Naive B cell (primary cell): ENCODE data around the gene PHACTR1. TPM values are rescaled to one million over a fixed set of nuclear protein-coding genes. Genes with fewer than 3 reads are reported as not detected.

Experiments
- ATAC-seq, 2 donors: fragments of 150-1000 bp; cut with Tn5 transposase; 2 replicates each; pipeline ENCODE4 v1.10.0; 2021; ENCODE audit warnings: low read depth in 2 of 2, mild to moderate bottlenecking in 2 of 2, moderate library complexity in 2 of 2
- DNase-seq: peaks from one replicate; pipeline ENCODE4 v3.0.0; 2022
- H3K27ac Mint-ChIP-seq, 6 donors: one replicate each; pipeline ENCODE4 v1.8.0; 2020 to 2022; ENCODE audit warnings: mild to moderate bottlenecking in 6 of 6, mixed read lengths in 6 of 6, moderate library complexity in 5 of 6, inconsistent platforms in 2 of 6
- H3K27me3 Mint-ChIP-seq, 3 donors: one replicate each; pipeline ENCODE4 v1.8.0; 2021 to 2022; ENCODE audit warnings: mixed read lengths in 3 of 3, mild to moderate bottlenecking in 1 of 3
- H3K36me3 Mint-ChIP-seq, 2 donors: one replicate each; pipeline ENCODE4 v1.8.0; 2020 to 2022; ENCODE audit warnings: mixed read lengths in 2 of 2, inconsistent platforms in 1 of 2, mild to moderate bottlenecking in 1 of 2
- H3K4me1 Mint-ChIP-seq, 3 donors: one replicate each; pipeline ENCODE4 v1.8.0; 2020 to 2022; ENCODE audit warnings: mixed read lengths in 3 of 3, inconsistent platforms in 1 of 3, mild to moderate bottlenecking in 1 of 3, moderate library complexity in 1 of 3
- H3K4me3 Mint-ChIP-seq, 8 donors: one replicate each; pipeline ENCODE4 v1.8.0; 2020 to 2022; ENCODE audit warnings: mild to moderate bottlenecking in 8 of 8, mixed read lengths in 8 of 8, moderate library complexity in 8 of 8, inconsistent platforms in 2 of 8
- H3K9me3 Mint-ChIP-seq, 7 donors: one replicate each; pipeline ENCODE4 v1.8.0; 2020 to 2022; ENCODE audit warnings: mixed read lengths in 7 of 7, mild to moderate bottlenecking in 5 of 7, inconsistent platforms in 2 of 7, moderate library complexity in 1 of 7
- polyA plus RNA-seq, 6 donors: library from polyadenylated mRNA; unstranded; fragments of 300-500 nt; fragmentation: Illumina TruSeq; gene quantifications; one replicate each; pipeline ENCODE4 v1.2.3, GENCODE V29; 2021; ENCODE audit warnings: low read depth in 6 of 6

PHACTR1 gene
- polyA plus RNA-seq = 100 to 1,000 TPM in 2 of 6 donors, 10 to 100 TPM in 4; 61.4 to 110 (median 75.1) TPM

DNA sequence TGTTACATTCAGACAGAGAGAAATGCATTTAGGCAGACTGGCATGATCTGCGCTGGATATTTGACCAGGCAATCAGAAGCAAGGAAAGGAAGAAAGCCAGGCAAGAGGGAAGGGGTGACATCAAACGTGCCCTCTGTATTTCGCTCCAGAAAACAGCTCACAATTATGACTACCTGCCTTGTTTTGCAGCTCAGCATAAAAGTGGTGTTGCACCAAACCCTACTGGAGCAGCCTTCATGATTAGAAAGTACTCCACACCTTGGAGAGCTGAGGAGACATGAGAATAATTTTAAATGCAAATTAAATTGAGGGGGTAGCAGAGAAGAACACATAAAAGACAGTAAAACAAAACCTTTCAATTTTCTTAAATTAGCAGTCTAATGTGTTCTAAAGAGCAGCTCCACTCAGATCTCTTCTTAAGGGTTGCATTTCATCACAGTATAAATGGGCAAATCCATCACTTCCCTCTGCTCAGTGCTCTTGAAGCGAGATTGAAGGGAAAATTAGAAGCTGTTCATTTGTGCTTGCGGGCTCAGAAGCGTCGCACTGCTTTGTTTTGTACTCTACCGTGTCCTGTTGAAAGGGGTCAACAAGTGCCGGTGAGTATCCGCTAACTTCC lies at the start of gene PHACTR1:
Gene PHACTR1, plus strand, starts transcription at position 470 of the 619 bp plus-strand sequence.
- H3K9me3 Mint-ChIP-seq = peaks cover 0 to 2% (median 0%) of the 10 kb centered on the region in 7 donors
- DNase-seq (no peak), ATAC-seq (no peak)
- no peaks in the 10 kb centered on the region for H3K4me1 Mint-ChIP-seq
- peak within 1 kb of the TSS in 1 of 6 donors; percentile 16 for H3K27ac Mint-ChIP-seq
- peaks cover 16 to 34% (median 33%) of the 10 kb centered on the region in 3 donors for H3K27me3 Mint-ChIP-seq
- H3K36me3 Mint-ChIP-seq = no peaks in the 10 kb centered on the region
- H3K4me3 Mint-ChIP-seq = no peak within 1 kb of the TSS

DNA sequence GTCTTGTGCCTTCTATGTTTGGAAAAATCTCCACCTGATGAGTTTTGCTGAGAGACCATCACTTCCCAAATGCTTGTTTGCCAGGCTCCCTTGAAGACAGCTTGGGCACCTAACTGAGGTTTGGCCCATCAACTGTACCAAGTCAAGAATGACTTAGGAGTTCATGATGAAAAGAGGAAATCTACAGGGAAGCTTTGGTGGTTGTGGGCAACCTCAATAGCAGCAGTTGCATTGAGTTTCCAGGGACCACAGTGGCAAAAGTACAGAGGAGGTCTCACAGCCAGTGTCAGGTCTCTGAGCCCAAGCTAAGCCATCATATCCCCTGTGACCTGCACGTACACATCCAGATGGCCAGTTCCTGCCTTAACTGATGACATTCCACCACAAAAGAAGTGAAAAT lies 49.7 kb upstream of the PHACTR1 start:
- Mint-ChIP-seq H3K4me1 (no peaks in the 10 kb centered on the region), H3K9me3 (no peaks in the 10 kb centered on the region), H3K4me3 (no peak overlapping the region), H3K36me3 (no peaks in the 10 kb centered on the region), H3K27me3 (peaks cover 0 to 4% (median 0%) of the 10 kb centered on the region in 3 donors), H3K27ac (no peak overlapping the region)
- DNase-seq = no peak
- ATAC-seq = no peak

DNA sequence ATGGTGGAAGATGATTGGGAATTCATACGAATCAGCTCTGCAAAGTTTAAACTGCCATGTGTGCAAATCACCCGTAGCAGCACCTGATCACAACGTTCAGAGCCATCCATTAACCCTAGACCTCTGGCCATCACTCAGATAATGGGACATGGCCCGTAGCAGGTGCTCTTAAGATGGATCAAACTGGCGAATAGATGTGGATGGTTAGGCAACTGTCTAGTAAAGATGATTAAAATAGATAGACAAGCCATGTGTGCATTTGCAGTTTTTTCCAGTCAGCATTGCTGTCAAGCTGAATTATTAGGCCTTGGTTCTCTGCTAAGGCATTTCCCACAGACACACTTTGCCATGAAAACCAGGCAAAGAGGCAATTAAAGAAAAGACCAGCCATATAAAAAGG lies 40.6 kb upstream of the PHACTR1 start:
- DNase-seq (no peak), ATAC-seq (no peak)
- H3K4me3 Mint-ChIP-seq = no peak overlapping the region
- H3K27me3 Mint-ChIP-seq = peaks cover 20 to 45% (median 21%) of the 10 kb centered on the region in 3 donors
- peaks cover 0 to 2% (median 0%) of the 10 kb centered on the region in 7 donors for H3K9me3 Mint-ChIP-seq
- no peaks in the 10 kb centered on the region for H3K36me3 Mint-ChIP-seq
- H3K27ac Mint-ChIP-seq = no peak overlapping the region
- no peaks in the 10 kb centered on the region for H3K4me1 Mint-ChIP-seq

DNA sequence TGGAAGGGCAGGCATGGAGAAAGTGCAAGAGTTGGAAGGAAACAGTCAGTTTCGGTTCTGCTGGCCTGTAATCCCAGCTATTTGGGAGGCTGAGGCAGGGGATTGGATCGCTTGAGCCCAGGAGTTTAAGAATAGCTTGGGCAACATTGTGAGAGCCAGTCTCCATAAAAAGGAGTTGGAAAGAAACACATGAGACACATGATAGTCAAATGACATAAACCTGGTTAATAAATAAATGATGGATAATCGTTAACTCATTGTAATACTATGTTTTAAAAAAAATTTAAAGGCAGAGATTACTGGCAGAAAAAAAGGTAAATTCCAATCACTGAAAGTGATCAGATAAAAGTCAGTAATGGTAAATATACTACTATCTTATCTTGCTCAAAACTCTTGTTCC lies 37.2 kb upstream of the PHACTR1 start:
- Mint-ChIP-seq H3K4me1 (no peaks in the 10 kb centered on the region), H3K27ac (no peak overlapping the region), H3K9me3 (no peaks in the 10 kb centered on the region), H3K36me3 (no peaks in the 10 kb centered on the region), H3K4me3 (no peak overlapping the region), H3K27me3 (peaks cover 16 to 36% (median 26%) of the 10 kb centered on the region in 3 donors)
- no peak for DNase-seq
- ATAC-seq = no peak

DNA sequence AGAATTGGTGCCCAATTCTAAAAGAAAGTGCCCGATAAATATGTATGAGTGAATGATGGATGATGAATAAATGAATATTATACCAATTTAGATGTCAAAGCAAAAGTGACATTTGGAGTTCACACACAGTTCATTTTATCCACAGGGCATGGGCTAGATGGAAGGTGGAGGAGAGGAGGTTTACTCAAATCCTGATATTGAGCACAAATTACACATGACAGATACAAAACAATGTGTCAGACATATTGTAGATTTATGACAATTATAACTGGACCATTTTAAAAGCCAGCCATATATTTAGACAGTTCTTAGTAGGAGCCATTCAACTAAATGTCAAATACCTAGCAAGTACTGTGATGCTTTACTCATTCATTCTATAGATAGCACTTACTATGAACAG lies 23.4 kb upstream of the PHACTR1 start:
- H3K4me1 Mint-ChIP-seq = no peaks in the 10 kb centered on the region
- DNase-seq (no peak), ATAC-seq (no peak)
- H3K4me3 Mint-ChIP-seq = no peak overlapping the region
- H3K9me3 Mint-ChIP-seq = peaks cover 0 to 6% (median 0%) of the 10 kb centered on the region in 7 donors
- H3K27me3 Mint-ChIP-seq = peaks cover 7 to 13% (median 12%) of the 10 kb centered on the region in 3 donors
- no peaks in the 10 kb centered on the region for H3K36me3 Mint-ChIP-seq
- no peak overlapping the region for H3K27ac Mint-ChIP-seq

DNA sequence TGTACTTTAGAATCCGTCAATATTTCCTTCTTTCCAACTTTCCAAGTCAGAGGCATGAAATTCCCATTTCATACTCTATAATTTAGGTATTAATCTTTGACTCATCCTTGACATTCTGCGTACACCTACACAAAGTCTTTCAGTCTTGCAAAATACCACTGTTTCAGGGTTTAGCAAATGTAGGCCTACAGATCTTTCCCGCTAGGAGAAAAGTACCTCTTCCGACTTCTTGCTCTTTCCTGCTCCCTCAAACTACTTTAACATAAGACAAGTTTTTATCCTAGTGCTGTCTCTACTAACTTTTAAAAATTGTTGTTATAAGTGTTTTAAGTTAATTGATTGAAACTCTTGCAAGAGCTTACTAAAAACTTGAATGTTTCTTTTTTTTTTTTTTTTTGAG lies 18.3 kb upstream of the PHACTR1 start:
- DNase-seq = no peak
- Mint-ChIP-seq H3K36me3 (no peaks in the 10 kb centered on the region), H3K4me3 (no peak overlapping the region), H3K4me1 (no peaks in the 10 kb centered on the region), H3K27me3 (peaks cover 6 to 30% (median 29%) of the 10 kb centered on the region in 3 donors), H3K9me3 (peaks cover 0 to 6% (median 0%) of the 10 kb centered on the region in 7 donors), H3K27ac (no peak overlapping the region)
- no peak for ATAC-seq

DNA sequence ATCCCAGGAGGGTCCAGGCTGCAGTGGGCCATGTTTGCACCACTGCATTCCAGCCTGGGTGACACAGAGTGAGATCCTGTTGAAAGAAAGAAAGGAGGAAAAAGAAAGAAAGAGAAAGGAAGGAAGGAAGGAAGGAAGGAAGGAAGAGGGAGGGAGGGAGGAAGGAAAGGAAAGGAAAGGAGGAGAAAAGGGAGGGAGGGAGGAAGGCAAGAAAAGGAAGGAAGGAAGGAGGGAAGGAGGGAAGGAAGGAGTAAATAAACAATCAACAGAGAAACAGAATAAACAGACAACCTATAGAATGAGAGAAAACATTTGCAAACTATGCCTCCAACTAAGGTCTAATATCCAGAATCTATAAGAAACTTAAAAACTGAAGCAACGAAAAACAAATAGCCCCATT lies 11.6 kb upstream of the PHACTR1 start:
- no peak for DNase-seq
- Mint-ChIP-seq H3K27ac (no peak overlapping the region), H3K27me3 (peaks cover 14 to 21% (median 15%) of the 10 kb centered on the region in 3 donors), H3K4me1 (no peaks in the 10 kb centered on the region), H3K36me3 (no peaks in the 10 kb centered on the region), H3K4me3 (no peak overlapping the region), H3K9me3 (peaks cover 0 to 5% (median 0%) of the 10 kb centered on the region in 7 donors)
- no peak for ATAC-seq

DNA sequence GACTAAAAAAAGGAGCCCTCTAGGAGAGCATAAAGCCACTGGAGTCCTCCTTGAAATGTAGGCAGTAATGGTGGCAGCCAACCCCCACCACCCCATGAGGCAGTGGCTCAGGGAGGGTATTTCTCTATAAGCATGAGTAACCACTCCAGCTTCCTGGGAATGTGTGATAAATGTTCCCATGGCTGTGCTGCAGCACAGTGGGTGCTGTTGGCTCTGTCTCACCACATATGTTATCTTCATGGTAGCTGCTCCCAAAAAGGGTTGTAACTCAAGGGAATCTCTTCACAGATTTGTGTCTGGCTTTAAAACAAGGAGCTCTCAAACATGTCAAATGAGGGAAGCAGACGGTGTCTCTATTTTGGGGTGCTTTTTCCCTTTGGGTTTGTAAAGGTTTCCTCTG lies 7.5 kb upstream of the PHACTR1 start:
- no peaks in the 10 kb centered on the region for H3K36me3 Mint-ChIP-seq
- DNase-seq (no peak), ATAC-seq (no peak)
- no peaks in the 10 kb centered on the region for H3K4me1 Mint-ChIP-seq
- peaks cover 0 to 5% (median 0%) of the 10 kb centered on the region in 7 donors for H3K9me3 Mint-ChIP-seq
- peaks cover 8 to 21% (median 19%) of the 10 kb centered on the region in 3 donors for H3K27me3 Mint-ChIP-seq
- H3K4me3 Mint-ChIP-seq = no peak overlapping the region
- no peak overlapping the region for H3K27ac Mint-ChIP-seq

DNA sequence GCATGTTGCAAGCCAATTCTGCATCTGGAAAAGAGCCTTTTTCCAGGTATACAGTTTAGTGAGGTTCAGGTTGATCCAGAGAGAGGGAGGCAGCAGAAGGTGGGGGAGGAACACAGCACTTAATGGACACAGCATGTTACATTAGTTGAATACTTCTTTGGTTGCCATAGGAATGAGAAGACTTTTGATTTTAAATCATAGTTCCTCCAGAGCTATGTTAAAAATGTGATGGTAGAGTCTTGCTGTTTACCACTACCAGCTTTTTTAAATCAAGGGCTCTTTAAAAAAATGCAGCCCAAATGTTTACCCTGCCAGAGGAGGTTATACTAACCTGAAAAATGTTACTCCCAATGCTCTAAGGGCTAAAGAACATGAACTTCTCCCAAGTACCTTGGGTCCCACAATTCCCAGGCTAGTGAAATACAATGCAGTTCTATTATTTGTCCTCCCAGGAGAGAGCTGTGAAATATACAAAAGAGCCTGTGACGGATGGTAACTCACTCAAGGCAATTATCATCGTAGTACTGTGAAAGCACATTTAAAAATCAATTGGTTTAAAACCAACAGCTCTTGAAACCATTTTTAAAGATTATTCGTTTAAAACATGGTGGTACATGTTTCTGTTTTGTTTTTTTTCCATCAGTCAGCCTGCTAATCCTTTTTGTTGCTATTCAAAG lies 6.9 kb upstream of the PHACTR1 start:
- no peak overlapping the region for H3K27ac Mint-ChIP-seq
- H3K9me3 Mint-ChIP-seq = peaks cover 0 to 4% (median 0%) of the 10 kb centered on the region in 7 donors
- no peak for DNase-seq
- no peak overlapping the region for H3K4me3 Mint-ChIP-seq
- no peaks in the 10 kb centered on the region for H3K4me1 Mint-ChIP-seq
- no peaks in the 10 kb centered on the region for H3K36me3 Mint-ChIP-seq
- no peak for ATAC-seq
- peaks cover 8 to 19% (median 15%) of the 10 kb centered on the region in 3 donors for H3K27me3 Mint-ChIP-seq

DNA sequence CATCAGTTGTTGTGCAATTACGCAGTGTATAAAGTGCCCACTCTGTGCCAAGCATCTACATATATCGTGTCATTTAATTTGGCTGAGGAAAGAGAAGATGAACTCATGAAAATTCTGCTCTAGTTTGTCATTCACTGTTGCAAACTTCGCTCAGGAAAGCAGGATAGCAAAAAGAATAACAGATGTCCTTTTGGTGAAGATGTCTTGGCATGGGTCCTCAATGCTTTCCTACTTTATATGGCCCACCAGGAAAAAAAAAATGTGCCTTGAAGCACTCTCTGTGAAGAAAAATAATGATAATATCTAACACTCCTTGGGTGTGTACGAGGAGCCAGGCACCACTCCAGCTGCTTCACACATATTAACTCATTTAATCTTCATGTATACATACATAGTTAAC lies 5.6 kb upstream of the PHACTR1 start:
- Mint-ChIP-seq H3K27ac (no peak overlapping the region), H3K4me1 (no peaks in the 10 kb centered on the region), H3K36me3 (no peaks in the 10 kb centered on the region), H3K9me3 (peaks cover 0 to 2% (median 0%) of the 10 kb centered on the region in 7 donors), H3K4me3 (peak overlapping the region in 1 of 8 donors; percentile 56), H3K27me3 (peaks cover 16 to 21% (median 20%) of the 10 kb centered on the region in 3 donors)
- DNase-seq (no peak), ATAC-seq (no peak)

DNA sequence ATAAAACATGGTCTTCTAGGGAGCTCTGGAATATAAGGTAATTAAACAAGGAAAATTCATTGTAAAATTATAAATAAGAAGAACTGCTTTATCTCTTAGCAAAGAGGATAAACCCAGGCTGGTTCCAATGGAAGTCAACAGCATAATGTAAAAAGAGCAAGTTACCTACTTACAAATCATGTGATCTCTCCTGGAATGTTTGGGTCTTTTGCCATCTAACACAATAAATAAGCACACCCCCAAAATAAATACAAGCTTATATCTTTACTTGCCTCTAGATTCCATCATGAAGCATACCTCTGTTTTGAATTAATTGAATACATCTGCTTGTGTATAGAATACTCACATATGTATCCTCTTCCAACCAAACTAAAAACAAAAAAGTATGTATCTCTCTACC lies 2.5 kb upstream of the PHACTR1 start:
- Mint-ChIP-seq H3K36me3 (no peaks in the 10 kb centered on the region), H3K9me3 (peaks cover 0 to 2% (median 0%) of the 10 kb centered on the region in 7 donors), H3K27me3 (peaks cover 23 to 25% (median 24%) of the 10 kb centered on the region in 3 donors), H3K4me3 (no peak overlapping the region), H3K4me1 (no peaks in the 10 kb centered on the region), H3K27ac (no peak overlapping the region)
- DNase-seq = no peak
- no peak for ATAC-seq

DNA sequence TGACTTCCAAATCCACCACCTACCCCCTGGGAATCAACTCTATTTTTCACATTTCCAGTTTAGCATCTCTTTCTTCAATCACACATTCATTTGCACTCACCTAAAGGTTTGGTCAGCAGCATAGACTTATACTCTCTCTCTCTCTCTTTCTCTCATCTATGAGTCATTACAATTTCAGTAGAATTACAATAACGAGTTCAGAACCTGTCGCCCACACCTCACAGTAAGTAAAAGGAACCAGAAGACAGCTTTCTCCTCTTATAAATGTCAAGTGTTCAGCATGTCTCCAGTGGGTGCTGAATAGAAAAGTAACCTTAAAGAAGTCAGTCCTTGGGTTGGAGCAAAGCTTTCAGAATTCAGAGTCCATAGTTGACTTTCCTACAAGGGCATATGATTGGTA lies 1.1 kb upstream of the PHACTR1 start:
- H3K4me1 Mint-ChIP-seq = no peaks in the 10 kb centered on the region
- H3K36me3 Mint-ChIP-seq = no peaks in the 10 kb centered on the region
- no peak for ATAC-seq
- peaks cover 0 to 2% (median 0%) of the 10 kb centered on the region in 7 donors for H3K9me3 Mint-ChIP-seq
- H3K4me3 Mint-ChIP-seq = no peak overlapping the region
- peaks cover 19 to 33% (median 31%) of the 10 kb centered on the region in 3 donors for H3K27me3 Mint-ChIP-seq
- DNase-seq = no peak
- H3K27ac Mint-ChIP-seq = peak overlapping the region in 1 of 6 donors; percentile 16

DNA sequence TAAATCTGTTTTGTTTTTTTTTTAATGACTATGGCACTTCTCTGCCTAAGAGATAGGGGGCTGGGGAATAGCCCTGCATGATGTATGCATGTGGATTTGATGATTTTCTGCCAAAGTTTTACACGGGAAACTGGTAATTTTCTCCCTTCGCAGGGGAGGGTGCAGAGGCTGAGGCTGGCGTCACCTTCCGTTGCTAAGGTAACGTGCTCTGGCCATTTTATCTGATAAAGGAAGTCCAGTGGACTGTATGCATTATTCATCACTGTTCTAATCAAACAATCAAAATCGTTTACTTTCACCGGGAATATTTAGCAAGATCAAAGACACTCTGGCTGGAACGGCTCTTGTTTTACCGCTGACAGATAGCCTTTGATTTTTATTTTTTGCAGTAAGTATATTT lies 789 bp downstream of the PHACTR1 start:
- ATAC-seq (no peak), DNase-seq (no peak)
- Mint-ChIP-seq H3K27me3 (peaks cover 19 to 38% (median 29%) of the 10 kb centered on the region in 3 donors), H3K4me3 (no peak overlapping the region), H3K9me3 (peaks cover 0 to 6% (median 0%) of the 10 kb centered on the region in 7 donors), H3K27ac (no peak overlapping the region), H3K36me3 (no peaks in the 10 kb centered on the region), H3K4me1 (no peaks in the 10 kb centered on the region)

DNA sequence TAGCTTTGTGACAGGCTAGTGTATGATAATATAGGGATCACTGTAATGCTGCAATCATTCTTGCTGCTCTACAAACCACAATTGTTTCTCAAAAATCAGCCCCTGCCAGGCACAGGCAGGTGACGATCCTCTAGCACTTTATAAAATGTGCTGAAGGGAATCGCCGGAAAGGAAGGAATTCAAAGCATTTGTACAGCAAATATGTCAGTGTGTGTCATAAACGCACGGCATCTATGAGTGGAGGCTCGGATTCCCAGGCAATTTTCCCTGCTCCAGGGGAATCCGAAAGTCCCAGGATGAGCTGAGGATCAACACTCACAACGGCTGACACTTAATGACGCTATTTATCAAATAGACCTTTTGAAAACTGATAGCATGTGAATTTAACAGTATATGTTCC lies 1.4 kb downstream of the PHACTR1 start:
- no peaks in the 10 kb centered on the region for H3K36me3 Mint-ChIP-seq
- ATAC-seq (no peak), DNase-seq (no peak)
- peaks cover 0 to 6% (median 0%) of the 10 kb centered on the region in 7 donors for H3K9me3 Mint-ChIP-seq
- H3K27ac Mint-ChIP-seq = no peak overlapping the region
- peaks cover 23 to 38% (median 26%) of the 10 kb centered on the region in 3 donors for H3K27me3 Mint-ChIP-seq
- H3K4me1 Mint-ChIP-seq = no peaks in the 10 kb centered on the region
- H3K4me3 Mint-ChIP-seq = no peak overlapping the region
